Chondrocyte (in vitro differentiated cells): ENCODE results near the gene CDC34. TPM values are rescaled to one million over a fixed set of nuclear protein-coding genes. Genes with fewer than 3 reads are reported as not detected.
A peak's percentile ranks its signal among the peaks of the same experiment; 100 is the strongest.

Source experiments
- DNase-seq: peaks from one replicate; pipeline ENCODE4 v3.0.0; 2021; ENCODE audit warnings: mixed read lengths, low spot score
- H3K27ac Mint-ChIP-seq: one replicate; pipeline ENCODE4 v1.8.0; 2021; ENCODE audit warnings: mild to moderate bottlenecking, moderate library complexity, mixed read lengths; ENCODE audit not compliant: unreplicated experiment
- H3K27me3 Mint-ChIP-seq: 2 replicates; pipeline ENCODE4 v1.8.0; 2021; ENCODE audit warnings: low read depth, mixed read lengths
- H3K36me3 Mint-ChIP-seq: 2 replicates; pipeline ENCODE4 v1.8.0; 2021; ENCODE audit warnings: low read depth, mixed read lengths
- H3K4me1 Mint-ChIP-seq: 2 replicates; pipeline ENCODE4 v1.8.0; 2021; ENCODE audit warnings: low read depth, mild to moderate bottlenecking, mixed read lengths
- H3K4me3 Mint-ChIP-seq: one replicate; pipeline ENCODE4 v1.8.0; 2021; ENCODE audit warnings: mild to moderate bottlenecking, moderate library complexity, mixed read lengths; ENCODE audit not compliant: unreplicated experiment
- H3K9me3 Mint-ChIP-seq: 2 replicates; pipeline ENCODE4 v1.8.0; 2021; ENCODE audit warnings: low read depth, mixed read lengths
- CTCF ChIP-seq: fragments of 200-600 bp; sonication (generic); IDR thresholded peaks from 2 replicates; pipeline ENCODE4 v1.5.0; 2021; ENCODE audit warnings: antibody characterized with exemption, mild to moderate bottlenecking, moderate library complexity
- total RNA-seq: library from RNA; stranded (reverse); gene quantifications from 3 replicates; pipeline ENCODE4 v1.2.1, GENCODE V29; 2021

CDC34 gene
- total RNA-seq, 1 donor from 2014 or later, result 66.9 TPM

- peaks cover 32% of the 10 kb centered on the region for H3K4me1 Mint-ChIP-seq
- no peaks in the 10 kb centered on the region for H3K9me3 Mint-ChIP-seq
- TF ChIP-seq CTCF, result no peak
- no peak overlapping the region for H3K27ac Mint-ChIP-seq
- DNase-seq, result peak; percentile 89
- H3K27me3 Mint-ChIP-seq, result no peaks in the 10 kb centered on the region
- H3K4me3 Mint-ChIP-seq, result no peak overlapping the region
- peaks cover 3% of the 10 kb centered on the region for H3K36me3 Mint-ChIP-seq
These were observed 18.8 kb upstream of the CDC34 start for GRCh38 chr19:512547-513365.

DNA sequence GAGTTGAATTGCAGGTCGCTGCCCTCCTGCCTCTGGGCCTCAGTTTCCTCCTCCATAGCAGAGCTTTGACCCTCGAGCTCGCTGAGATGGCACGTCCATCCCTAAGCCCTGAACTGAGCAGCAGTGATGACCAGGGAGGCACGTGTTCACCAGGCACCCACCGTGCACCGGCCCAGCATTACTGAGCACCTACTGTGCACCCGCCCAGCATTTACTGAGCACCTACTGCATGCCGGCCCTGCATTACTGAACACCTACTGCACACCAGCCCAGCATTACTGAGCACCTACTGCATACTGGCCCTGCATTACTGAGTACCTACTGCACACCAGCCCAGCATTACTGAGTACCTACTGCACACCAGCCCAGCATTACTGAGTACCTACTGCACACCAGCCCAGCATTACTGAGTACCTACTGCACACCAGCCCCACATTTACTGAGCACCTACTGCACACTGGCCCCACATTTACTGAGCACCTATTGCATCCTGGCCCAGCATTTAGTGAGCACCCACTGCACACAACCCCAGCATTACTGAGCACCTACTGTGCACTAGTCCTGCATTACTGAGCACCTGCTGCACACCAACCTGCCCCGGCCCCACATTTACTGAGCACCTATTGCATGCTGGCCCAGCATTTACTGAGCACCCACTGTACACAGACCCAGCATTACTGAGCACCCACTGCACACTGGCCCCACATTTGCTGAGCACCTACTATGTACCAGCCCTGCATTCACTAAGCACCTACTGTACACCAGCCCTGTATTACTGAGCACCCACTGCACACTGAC lies 18.0 kb upstream of the CDC34 start:
- Mint-ChIP-seq H3K36me3 (peaks cover 3% of the 10 kb centered on the region), H3K4me1 (peaks cover 24% of the 10 kb centered on the region), H3K27me3 (no peaks in the 10 kb centered on the region), H3K27ac (no peak overlapping the region), H3K9me3 (no peaks in the 10 kb centered on the region), H3K4me3 (no peak overlapping the region)
- no peak for DNase-seq
- no peak for TF ChIP-seq CTCF

- H3K27me3 Mint-ChIP-seq, result no peaks in the 10 kb centered on the region
- H3K9me3 Mint-ChIP-seq, result no peaks in the 10 kb centered on the region
- no peak overlapping the region for H3K27ac Mint-ChIP-seq
- peaks cover 2% of the 10 kb centered on the region for H3K36me3 Mint-ChIP-seq
- H3K4me1 Mint-ChIP-seq, result peaks cover 19% of the 10 kb centered on the region
- no peak for TF ChIP-seq CTCF
- H3K4me3 Mint-ChIP-seq, result no peak overlapping the region
- DNase-seq, result no peak
These were observed 17.3 kb upstream of the CDC34 start for GRCh38 chr19:514166-514663.

DNA sequence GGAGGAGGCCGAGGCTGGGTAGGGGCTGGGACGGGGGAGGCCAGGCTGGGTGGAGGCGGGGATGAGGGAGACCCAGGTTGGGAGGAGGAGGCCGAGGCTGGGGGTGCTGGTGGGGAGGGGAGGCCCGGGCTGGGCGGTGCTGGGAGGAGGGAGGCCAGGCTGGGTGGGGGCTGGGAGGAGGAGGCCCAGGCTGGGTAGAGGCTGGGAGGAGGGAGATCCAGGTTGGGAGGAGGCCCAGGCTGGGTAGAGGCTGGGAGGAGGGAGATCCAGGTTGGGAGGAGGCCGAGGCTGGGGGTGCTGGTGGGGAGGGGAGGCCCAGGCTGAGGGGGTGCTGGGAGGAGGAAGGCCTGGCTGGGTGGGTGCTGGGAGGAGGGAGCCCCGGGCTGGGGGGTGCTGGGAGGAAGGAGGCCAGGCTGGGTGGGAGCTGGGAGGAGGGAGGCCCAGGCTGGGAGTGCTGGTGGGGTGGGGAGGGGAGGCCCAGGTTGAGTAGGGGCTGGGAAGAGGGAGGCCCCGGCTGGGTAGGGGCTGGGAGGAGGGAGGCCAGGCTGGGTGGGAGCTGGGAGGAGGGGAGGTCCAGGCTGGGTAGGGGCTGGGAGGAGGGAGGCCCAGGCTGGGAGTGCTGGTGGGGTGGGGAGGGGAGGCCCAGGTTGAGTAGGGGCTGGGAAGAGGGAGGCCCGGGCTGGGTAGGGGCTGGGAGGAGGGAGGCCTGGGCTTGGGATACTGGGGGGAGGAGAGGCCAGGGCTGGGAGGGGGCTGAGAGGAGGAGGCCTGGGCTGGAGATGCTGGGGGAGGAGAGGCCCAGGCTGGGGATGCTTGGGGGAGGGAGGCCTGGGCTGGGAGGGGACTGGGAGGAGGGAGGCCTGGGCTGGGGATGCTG lies 13.6 kb upstream of the CDC34 start:
- H3K27me3 Mint-ChIP-seq, result no peaks in the 10 kb centered on the region
- DNase-seq, result peak; percentile 88
- no peak for TF ChIP-seq CTCF
- H3K4me1 Mint-ChIP-seq, result peaks cover 6% of the 10 kb centered on the region
- H3K9me3 Mint-ChIP-seq, result no peaks in the 10 kb centered on the region
- no peak overlapping the region for H3K4me3 Mint-ChIP-seq
- no peaks in the 10 kb centered on the region for H3K36me3 Mint-ChIP-seq
- no peak overlapping the region for H3K27ac Mint-ChIP-seq
